H1 (cell line): ENCODE measurements around the gene AKR7A3. TPM values are rescaled to one million over a fixed set of nuclear protein-coding genes. Genes with fewer than 3 reads are reported as not detected.

Experiments used
- CTCF ChIP-seq, 3 experiments: IDR thresholded peaks; 1 replicate in 2 of 3; 2 replicates in 1 of 3; pipeline versions ENCODE4 v1.5.1 to v1.6.1; 2011; ENCODE audit warnings: low read length in 3 of 3, mild to moderate bottlenecking in 3 of 3, inconsistent platforms in 2 of 3, low read depth in 1 of 3, moderate library complexity in 1 of 3; ENCODE audit not compliant: insufficient read depth in 1 of 3; ENCODE audit errors: control extremely low read depth in 1 of 3
- GTF2F1 ChIP-seq: IDR thresholded peaks from 2 replicates; pipeline ENCODE4 v1.6.1; 2012; ENCODE audit warnings: low read depth, low read length, improper control_type of control experiment, borderline replicate concordance
- KDM1A ChIP-seq: fragments of 200-600, 300-600 bp; sonication (generic); IDR thresholded peaks from 2 replicates; pipeline ENCODE4 v1.7.1; 2016; ENCODE audit warnings: mild to moderate bottlenecking, low read length, borderline replicate concordance
- KDM4A ChIP-seq: IDR thresholded peaks from one replicate; pipeline ENCODE4 v1.7.1; 2012; ENCODE audit warnings: low read depth, mild to moderate bottlenecking, moderate library complexity, low read length, inconsistent platforms; ENCODE audit not compliant: severe bottlenecking
- RNF2 ChIP-seq: fragments of 200-900, 300-1000 bp; sonication (generic); IDR thresholded peaks from 2 replicates; pipeline ENCODE4 v1.7.1; 2016; ENCODE audit warnings: borderline replicate concordance, low read depth, mild to moderate bottlenecking, antibody characterized with exemption, low read length; ENCODE audit not compliant: poor library complexity, severe bottlenecking; ENCODE audit errors: missing control alignments
- SIN3A ChIP-seq, 2 experiments: IDR thresholded peaks in 1 of 2; conservative IDR thresholded peaks in 1 of 2; 2 replicates each; pipeline ENCODE4 v1.6.1; 2011 to 2012; ENCODE audit warnings: low read length in 2 of 2, improper control_type of control experiment in 1 of 2, low read depth in 1 of 2, mild to moderate bottlenecking in 1 of 2
- TAF7 ChIP-seq: optimal IDR thresholded peaks from 2 replicates; pipeline ENCODE3; 2011; ENCODE audit warnings: low read depth, mild to moderate bottlenecking, inconsistent platforms, low read length, moderate library complexity, borderline replicate concordance
- polyA plus RNA-seq, 7 experiments: library from polyadenylated mRNA; depleted of rRNA in 3 of 7; stranded (reverse) in 5 of 7; unstranded in 2 of 7; fragments of >200 nt in 5 of 7; fragments of 200-250 nt in 2 of 7; gene quantifications; 1 replicate in 5 of 7; 2 replicates in 1 of 7; 4 replicates in 1 of 7; pipeline versions ENCODE4 v1.2.1 to v1.2.3, GENCODE V29; 2011 to 2013; ENCODE audit warnings: missing spikeins in 2 of 7, mixed read lengths in 2 of 7
- total RNA-seq: library from RNA; stranded (reverse); fragmentation: NEBNext Ultra II Directional; extraction: Animal tissue kit (Norgen Biotek cat#: 25700); gene quantifications from 2 replicates; pipeline ENCODE4 v1.2.1, GENCODE V29; 2021
- TF ChIP-seq, protein P1 (sequence below): IDR thresholded peaks from 2 replicates; pipeline ENCODE4 v1.6.1; 2011; ENCODE audit warnings: low read length, improper control_type of control experiment

The AKR7A3 gene
- total and polyA plus RNA-seq, 2 of the 8 experiments (the other 6 are each of a cell fraction or from before 2014, with no cell fraction given), result 0.62 to 0.65 TPM

DNA sequence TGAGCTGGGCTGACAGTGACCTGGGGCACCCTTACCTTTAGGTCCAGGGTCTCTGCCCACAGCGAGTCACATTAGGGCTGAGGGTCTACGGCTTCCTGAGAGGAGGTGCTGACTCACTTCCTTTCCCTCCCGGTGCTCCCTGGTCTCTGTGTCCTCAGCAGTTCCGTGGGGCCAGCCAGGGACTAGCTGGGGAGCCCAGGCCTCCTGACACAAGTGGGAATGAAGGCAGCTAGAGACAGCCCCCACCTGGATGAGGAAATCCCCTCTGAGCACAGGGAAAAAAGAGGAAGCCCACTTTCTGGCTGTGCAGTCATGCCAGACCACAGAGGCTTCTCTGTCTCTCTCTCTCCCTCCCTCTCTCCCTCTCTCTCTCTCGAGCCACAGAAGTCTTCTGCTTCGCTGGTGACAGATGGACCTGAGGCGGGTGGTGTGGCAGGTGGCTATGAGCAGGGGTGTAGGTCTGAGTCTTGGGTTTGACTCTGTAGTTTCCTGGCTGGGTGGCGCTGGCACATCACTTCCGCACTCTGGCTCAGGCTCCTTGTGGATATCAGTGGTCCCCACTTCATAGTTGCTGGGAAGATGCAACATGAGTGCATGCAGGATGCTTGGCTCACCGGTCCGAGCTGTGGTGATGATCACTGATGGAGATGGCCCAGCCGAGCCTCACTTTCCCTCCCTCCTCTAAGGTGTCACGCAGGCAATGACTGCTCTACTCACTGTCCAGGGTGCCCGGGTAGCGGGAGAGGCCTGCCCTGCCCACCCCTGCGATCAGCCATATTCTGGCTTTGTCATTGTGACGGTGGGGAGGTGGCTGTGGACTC is 27.0 kb upstream of the AKR7A3 start (continued):
- TF ChIP-seq, protein P1, sequence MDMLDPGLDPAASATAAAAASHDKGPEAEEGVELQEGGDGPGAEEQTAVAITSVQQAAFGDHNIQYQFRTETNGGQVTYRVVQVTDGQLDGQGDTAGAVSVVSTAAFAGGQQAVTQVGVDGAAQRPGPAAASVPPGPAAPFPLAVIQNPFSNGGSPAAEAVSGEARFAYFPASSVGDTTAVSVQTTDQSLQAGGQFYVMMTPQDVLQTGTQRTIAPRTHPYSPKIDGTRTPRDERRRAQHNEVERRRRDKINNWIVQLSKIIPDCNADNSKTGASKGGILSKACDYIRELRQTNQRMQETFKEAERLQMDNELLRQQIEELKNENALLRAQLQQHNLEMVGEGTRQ, result no peak
- TF ChIP-seq CTCF (IDR thresholded peaks at IDR 0.05; ENCODE audit: control extremely low read depth in 1 of 3, insufficient read depth in 1 of 3, low read depth in 1 of 3, low read length in 3 of 3) (no peak), TAF7 (no peak), GTF2F1 (no peak), KDM4A (no peak), KDM1A (no peak), SIN3A (conservative IDR thresholded peaks at IDR 0.05 in 1 of 2, IDR thresholded peaks at IDR 0.05 in 1 of 2; ENCODE audit: low read depth in 1 of 2, low read length in 2 of 2) (no peak), RNF2 (no peak)
- TF ChIP-seq, all 59 proteins: peak for 0
